ENCODE results near the gene HTRA3.

Gene HTRA3

GRCh38 chr4:8297691-8298485 lies 28.3 kb downstream of the HTRA3 start:
- DNase-seq = no peak

GRCh38 chr4:8300832-8301231 lies 31.3 kb downstream of the HTRA3 start:
- DNase-seq = no peak

GRCh38 chr4:8301851-8302730 lies 32.5 kb downstream of the HTRA3 start:
- DNase-seq = no peak

- DNase-seq = no peak
Observed at GRCh38 chr4:8303081-8303480, 33.5 kb downstream of the HTRA3 start.

DNA sequence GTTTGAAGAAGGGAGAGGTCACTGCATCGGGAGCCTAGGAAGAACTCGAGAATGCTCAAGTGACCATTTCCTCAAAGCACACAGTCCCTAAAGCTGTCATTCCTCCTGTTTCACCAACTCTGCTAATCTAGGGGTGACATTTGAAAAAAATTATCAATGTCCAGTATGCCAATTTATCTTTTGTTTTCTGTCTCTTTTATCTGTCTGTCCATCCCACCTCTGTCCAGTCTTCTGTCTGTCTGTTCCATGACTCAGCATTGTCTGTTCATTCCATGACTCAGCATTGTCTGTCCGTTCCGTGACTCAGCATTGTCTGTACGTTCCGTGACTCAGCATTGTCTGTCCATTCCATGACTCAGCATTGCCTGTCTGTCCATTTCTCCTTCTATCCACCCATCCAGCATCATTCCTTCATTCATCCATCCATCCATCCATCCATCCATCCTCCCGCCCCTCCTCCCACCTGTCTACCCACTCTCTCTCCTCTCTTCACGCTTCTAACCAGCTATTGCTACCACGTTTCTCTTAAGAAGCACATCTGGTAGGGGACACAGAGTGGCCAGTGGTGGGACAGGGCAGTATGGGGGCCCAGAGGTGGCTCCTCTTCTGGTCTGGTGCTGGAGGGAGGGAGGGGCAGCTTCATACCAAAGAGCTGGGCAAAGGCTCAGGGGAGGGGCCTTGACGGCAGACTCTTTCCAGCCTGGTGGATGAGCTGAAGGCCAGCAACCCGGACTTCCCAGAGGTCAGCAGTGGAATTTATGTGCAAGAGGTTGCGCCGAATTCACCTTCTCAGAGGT lies 34.1 kb downstream of the HTRA3 start:
- no peak for DNase-seq

DNA sequence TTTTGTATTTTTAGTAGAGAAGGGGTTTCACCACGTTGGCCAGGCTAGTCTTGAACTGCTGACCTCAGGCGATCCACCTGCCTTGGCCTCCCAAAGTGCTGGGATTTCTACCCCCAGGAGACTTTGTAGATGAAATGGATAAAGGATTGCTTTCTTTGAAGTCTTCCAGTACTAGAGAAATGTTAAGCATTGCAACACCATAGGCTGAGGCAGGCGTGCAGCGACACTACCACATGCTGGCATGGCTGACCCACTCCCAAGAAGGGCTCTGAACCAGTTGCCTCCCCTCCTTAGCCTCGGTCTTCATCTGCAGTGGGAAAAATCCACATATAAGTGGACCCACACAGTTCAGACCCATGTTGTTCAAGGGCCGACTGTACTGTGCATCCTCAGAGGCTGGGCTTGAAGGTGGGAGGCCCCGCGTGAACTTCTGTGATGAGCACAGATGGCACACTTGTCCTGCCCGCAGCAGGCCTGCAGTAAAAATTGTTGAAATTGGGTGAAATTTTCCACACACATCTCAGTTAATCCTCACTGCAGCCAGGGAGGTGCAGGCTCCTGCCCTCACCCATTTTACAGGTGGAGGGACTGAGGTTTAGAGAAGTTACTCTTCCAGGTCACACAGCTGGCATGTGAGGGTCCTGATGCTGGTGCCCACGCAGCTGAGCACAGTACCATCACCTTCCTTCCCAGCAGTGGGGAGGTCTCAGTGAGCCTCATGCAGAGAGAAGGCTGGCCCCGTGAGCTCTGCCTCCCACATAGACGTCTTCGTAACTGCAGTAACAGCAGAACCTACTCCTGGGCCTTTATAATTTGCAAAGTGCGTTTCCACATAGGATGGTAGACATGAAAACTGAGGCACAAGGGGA lies 35.5 kb downstream of the HTRA3 start:
- no peak for DNase-seq

- DNase-seq = no peak
Observed at GRCh38 chr4:8305851-8306471, 36.4 kb downstream of the HTRA3 start.

- DNase-seq = no peak
Observed at GRCh38 chr4:8306511-8307021, 37.0 kb downstream of the HTRA3 start.

- DNase-seq = no peak
Observed at GRCh38 chr4:8307121-8307520, 37.6 kb downstream of the HTRA3 start.

GRCh38 chr4:8307714-8308113 lies 38.2 kb downstream of the HTRA3 start:
- DNase-seq = no peak

- no peak for DNase-seq
Observed at GRCh38 chr4:8308144-8308543, 38.6 kb downstream of the HTRA3 start.

GRCh38 chr4:8308856-8309771 lies 39.6 kb downstream of the HTRA3 start:
- DNase-seq = no peak

DNA sequence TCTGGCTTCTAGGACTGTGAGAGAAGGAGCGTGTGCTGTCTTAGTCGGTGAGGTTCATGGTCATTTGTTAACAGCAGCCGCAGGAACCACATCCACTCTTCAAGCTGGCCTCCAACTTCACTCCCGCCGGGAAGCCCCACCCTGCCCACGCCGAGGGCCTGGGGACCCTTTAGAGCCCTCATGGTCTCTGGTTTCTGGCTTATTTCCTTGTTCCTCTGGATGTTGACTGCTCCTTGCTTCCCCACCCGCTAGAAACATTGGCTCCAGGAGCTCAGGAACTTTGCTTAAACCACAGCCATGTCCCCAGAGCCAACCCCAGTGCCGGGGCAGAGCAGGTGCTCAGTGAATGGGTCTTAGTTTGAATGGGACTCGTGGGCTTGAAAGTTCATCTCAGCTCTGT lies 40.8 kb downstream of the HTRA3 start:
- no peak for DNase-seq

- DNase-seq = no peak
Observed at GRCh38 chr4:8311101-8312068, 41.8 kb downstream of the HTRA3 start.

DNA sequence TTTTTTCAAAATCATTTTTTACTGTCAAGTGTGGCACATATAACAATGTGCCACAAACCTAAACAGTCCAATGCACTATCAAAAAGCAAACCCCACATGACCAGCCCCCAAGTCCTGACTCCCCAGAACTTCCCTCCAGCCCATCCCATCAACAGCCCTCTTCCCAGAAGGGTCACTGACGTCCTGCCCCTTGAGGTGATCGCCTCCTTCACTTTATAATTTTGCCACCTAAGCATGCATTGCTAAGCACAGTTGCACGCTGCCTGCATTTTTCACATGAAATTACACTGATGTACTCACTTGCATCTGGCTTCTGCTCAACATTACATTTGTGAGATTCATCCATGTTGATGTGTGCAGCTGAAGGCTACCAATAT lies 42.5 kb downstream of the HTRA3 start:
- no peak for DNase-seq

DNA sequence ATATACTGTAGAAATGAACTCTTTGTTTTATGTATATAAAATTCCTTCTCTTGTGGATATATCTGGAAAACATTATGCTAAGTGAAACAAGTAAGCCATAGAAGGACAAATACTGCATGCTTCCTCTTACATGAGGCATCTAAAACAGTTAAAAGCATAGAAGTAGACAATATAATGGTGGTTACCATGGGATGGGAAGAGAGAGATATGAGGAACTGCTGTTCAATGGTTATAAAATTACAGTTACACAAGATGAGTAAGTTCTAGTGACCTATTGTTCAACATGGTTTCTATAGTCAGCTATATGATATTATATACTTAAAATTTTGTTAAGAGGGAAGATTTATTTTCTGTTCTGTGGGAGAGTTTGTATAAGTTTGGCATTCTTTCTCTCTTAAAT lies 43.4 kb downstream of the HTRA3 start:
- no peak for DNase-seq

DNA sequence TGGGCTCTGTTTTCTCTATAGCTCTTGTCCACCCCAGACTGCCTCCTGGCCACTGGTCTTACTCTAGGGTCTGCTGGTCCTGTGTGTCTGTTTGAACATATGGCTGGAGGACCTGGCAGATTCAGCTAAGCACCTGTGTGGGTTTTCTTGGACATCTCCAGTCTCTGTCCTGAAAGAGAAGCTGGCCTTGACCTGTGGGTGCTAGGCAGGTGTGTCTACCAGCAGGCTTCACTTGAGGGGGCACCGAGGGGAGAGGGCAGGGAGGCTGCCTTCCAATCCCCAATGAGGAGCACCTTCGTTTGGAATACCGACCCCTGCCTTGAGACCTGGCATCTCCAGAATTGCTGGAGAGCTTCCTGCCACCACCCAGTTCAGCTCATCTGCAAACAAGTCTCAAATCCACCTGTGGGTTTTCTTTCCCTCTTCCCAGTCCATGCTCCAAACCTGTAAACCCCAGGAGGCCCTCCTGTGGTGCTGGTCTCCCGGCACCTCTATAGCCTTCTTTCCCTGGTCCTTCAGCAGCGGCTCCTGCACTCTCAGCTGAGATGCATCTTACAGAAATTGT lies 45.2 kb downstream of the HTRA3 start:
- no peak for DNase-seq

DNA sequence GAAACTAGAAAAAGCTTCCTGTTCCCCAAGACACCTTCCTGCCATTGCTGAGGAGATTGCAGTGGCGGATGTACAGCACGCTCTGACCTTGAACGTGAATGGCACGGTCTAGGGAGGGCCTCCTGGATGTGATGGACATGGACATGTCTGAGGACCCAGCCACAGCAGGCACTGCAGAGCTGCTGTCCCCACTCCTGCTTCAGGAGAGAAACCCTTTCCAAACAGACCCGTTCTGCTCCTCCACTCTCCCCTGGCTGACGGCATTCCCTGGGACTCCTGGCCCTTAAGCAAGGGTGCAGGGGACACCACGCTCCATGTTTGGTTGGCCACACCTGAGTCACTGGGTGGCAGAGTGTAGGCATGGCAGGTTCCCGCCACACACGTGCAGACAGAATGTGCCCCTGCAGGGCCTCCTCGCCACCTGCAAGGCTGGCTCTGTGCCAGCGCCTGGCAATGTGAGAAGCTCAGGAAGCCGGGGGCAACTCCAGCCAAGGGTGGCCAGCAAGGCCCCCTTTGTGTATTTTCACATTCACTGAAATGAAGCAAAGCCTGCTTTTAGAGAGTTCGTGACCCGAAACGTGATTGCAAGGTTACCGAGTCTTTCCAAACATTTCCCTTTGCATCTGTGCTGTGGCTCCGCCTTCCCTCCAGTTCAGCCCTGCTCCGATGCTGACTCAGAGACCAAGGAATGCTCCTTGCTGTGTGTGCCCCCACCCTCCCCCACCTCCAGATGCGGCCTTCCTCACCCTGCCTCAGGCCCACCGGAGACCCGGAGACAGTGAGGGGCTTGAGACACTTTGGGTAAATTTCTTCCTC lies 46.1 kb downstream of the HTRA3 start:
- DNase-seq = no peak
